Transverse colon (tissue), 3 donors: ENCODE data around the gene CACNA1B.

ENCODE experiments used
- CTCF ChIP-seq, 5 experiments: fragments of 200-600 bp in 3 of 5; fragments of 450-650 bp in 2 of 5; sonication (generic) in 3 of 5; IDR thresholded peaks; 1 replicate in 2 of 5; 2 replicates in 3 of 5; pipeline ENCODE4 v1.5.1; 2016 to 2017; ENCODE audit warnings: antibody characterized with exemption in 5 of 5, inconsistent platforms in 3 of 5, mild to moderate bottlenecking in 2 of 5, moderate library complexity in 1 of 5
- EP300 ChIP-seq: sonication (generic); formaldehyde crosslinking; IDR thresholded peaks from one replicate; pipeline ENCODE4 v1.6.1; 2017; ENCODE audit warnings: antibody characterized with exemption, low read depth

GRCh38 chr9:138096519-138096845 lies 218.9 kb downstream of the CACNA1B start:
- TF ChIP-seq EP300 (no peak), CTCF (IDR thresholded peaks at IDR 0.05) (no peak)
